ENCODE measurements around the gene PLD3.

PLD3 gene

DNA sequence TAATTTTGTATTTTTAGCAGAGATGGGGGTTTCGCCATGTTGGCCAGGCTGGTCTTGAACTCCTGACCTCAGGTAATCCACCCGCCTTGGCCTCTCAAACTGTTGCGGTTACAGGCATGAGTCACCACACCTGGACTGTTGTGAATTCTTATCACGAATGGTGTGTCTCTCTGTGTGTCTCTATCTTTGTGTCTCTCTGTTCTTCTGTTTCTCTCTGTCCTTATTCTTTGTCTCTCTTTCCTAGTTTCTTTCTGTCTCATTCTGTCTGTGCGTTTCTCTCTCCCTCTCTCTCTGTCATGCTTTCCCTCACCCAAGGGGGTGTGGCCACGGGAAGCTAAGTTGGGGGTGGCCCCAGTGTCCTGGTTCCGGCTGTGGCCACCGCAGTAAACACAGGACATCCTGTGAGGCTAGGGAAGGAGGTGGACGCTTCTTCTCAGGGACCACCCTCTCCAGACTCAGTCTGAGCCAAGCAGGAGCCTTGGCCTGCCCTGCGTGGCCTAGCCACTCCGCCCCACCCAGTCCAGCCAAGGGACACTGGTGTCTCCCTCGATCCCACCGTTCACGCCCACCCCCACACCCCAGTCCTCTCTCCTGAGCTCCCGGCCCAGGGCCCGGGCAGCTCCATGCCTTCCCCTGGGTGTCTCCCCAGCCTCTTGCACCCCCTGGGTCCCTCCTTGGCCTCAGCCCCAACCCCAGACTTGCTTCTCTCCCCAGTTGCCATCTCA lies 68.6 kb downstream of the PLD3 start:
- DNase-seq: no peak

DNA sequence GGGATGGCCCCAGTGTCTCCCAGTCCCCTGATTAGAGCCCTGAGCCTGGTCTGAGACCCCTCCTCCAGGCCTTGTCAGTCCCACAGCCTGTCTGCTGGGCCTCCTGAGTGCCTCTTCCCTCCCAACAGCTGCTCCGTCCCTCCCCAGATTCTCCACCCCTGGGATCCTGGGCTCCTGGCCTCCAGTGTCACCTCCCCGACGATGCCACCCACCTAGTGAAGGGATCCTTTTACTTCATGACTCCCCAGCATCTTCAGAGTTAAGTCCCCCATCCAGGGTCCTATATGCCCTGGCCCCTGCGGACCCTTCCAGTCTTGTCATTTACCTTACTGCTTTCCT lies 69.1 kb downstream of the PLD3 start:
- no peak for DNase-seq

DNA sequence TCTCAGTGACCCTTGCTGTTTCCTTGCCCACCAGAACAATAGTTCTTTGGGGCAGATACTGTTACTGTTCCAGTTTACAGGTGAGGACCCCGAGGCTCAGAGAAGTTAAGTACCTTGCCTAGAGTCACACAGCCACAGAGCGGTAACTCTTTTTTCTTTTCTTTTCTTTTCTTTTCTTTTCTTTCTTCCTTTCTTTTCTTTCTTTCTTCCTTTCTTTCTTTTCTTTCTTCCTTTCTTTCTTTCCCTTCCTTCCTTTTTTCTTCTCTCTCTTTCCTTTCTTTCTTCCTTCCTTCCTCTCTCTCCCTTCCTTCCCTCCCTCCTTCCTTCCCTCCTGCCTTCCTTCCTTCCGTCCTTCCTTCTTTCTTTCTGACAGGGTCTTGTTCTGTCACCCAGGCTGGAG lies 69.5 kb downstream of the PLD3 start:
- no peak for DNase-seq

DNA sequence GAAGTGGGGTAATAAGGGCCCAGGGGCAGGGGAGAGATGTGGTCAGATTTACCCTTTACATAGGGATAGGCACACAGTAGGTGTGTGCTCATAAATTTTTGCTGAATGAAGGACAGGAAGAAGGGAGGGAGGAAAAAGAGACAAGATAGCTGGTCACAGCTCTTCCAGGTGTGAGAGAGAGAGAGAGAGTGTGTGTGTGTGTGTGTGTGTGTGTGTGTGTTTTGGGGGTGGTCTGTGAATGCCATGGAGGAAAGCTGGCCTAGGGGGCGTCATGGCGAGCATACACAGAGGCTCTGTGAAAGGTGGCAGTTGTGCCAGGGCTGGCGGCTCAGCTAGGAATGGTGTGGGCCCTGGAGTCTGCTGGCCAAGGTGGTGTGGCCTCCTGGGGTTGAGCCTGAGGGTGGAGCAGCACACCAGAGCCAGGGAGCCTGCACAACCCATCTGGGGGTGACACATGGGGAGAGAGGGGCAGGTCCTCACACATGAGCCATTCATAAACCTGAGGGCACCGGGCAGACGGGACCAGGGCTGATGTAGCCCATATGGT lies 70.6 kb downstream of the PLD3 start:
- no peak for DNase-seq

DNA sequence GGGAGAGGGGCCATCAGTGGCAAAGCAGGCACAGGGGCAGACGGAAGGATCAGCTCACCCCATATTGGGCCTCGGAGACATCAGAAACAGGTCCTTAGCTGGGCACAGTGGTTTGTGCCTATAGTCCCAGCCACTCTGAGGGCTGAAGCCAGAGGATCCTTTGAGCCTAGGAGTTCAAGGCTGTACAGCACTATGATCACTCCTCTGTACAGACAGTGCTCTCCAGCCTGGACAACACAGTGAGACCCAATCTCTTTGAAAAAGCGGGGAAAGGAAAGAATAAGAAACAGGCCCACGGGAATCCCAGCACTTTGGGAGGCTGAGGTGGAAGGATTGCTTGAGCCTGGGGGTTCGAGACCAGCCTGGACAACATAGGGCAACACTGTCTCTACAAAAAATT lies 71.3 kb downstream of the PLD3 start:
- no peak for DNase-seq

DNA sequence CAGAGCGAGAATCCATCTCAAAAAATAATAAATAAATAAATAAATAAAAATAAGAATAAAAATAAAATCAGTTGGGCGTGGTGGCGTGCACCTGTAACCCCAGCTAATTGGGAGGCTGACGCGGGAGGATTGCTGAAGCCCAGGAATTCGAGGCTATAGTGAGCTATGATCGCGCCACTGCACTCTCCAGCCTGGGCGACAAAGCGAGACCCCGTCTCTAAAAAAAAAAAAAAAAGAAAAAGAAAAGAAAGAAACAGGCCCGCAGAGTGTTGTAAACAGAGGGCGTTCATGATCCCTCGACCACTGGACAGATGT lies 71.9 kb downstream of the PLD3 start:
- DNase-seq: no peak

DNA sequence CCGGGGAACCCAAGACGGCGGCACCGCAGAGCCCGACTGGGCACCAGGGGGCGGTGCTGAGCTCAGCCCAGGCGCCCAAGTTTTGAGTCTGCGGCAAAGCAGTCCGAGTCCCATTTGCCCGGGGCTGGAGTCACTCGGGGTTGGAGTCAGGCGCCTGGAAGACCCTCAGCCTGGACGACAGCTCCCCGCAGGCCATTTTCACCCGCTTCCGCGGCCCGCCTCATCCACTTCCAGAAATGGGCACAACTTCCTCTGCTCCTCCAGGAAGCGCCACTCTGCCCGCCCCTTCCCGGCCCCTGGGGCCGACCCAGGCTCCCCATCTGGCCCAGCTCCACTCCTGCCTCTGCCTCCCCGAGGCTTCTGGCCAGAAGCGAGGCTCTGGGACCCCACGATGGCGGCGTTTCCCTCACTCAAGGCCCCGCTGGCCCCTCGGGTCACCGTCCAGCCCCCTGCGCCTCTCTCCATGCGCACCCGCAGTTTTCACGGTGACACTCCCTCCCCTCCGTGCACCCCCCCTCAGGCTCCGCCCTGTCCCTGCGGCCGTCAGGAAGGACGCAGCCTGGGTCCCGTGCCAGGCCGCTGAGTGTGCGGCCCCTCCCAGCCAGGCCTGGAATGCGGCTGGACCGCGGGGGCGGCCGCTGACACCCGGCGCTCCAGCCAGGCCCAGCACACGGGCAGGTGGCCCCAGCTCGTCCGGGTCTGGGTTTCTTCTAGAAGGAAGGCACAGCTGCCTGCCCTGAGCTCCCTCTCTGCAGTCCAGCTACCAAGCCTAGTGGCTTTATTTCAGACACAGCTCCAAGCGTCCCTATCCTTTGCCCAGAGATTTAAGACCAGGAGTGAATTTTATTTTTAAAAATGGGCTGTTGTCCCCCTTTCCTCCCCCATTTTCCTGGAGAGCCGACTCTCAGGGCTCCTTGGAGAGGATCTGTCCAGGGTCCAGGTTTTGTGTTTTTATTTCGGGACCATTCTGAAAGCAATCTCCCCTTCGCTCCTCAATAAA lies 72.6 kb downstream of the PLD3 start:
- DNase-seq: no peak

DNA sequence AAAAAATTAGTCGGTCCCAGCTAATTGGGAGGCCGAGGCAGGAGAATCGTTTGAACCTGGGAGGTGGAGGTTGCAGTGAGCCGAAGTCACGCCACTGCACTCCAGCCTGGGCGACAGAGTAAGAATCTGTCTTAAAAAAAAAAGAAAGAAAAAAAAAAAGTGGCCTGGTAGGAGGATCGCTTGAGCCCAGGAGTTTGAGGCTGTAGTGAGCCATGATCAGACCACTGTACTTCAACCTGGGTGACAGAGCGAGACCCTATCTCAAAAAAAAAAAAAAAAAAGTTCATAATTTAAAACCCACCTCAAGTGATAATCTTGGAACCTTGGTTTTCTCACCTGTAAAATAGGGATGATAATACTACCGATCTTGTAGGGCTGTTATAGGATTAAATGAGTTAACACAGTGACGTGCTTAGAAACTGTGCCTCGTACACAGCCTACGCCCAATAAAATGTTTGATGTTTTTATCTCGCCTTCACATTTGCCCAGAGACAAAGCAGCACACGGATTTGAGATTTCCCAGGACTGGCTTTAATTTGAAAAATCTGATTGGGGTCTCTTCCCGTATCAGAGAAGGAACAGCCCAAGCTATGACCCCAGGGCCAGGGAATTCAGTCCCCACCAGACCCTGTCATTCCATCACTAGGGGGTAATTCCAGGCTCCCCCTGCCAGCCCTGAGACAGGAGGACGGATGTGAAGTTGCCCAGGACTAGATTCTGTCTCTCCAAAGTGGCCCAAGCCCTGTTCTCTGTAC lies 73.7 kb downstream of the PLD3 start:
- no peak for DNase-seq

DNA sequence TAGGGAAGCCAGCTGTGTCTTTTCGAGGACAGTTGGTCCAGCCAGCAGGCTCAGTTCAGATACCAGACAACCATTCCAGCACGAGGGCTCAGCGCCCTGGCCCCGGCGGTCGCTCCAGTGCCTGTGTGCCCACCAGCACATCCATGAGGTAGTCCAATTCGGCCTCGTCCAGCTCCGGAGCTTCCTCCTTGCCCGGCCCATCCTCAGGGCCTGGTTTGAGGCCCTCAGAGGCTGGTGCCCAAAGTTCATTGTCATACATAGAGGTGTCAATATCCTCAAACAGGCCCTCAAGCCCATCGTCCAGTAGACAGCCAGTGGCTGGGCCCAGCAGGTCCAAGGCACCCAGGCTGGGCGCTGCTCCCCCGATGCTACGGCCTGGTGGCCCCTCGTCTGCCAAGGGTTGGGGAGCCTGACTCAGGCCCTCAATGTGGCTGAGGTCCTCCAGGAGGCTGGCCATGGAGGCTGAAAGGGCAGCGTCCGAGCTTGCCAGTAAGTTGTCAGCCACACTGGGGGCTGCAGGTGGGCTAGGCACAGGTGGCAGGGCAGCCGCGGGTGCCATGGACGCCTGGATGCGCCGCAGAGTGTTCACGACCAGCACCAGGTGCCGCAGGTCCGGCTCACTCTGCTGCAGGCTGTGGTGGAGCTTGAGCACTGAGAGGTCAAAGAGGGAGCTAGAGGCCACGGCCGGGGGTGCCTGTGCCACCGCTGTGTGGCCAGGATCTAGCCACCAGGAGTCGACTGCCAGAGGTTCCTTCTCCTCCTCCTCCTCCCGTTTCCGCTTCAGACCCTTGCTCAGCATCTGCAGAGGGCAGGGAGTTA lies 74.5 kb downstream of the PLD3 start:
- DNase-seq: no peak

DNA sequence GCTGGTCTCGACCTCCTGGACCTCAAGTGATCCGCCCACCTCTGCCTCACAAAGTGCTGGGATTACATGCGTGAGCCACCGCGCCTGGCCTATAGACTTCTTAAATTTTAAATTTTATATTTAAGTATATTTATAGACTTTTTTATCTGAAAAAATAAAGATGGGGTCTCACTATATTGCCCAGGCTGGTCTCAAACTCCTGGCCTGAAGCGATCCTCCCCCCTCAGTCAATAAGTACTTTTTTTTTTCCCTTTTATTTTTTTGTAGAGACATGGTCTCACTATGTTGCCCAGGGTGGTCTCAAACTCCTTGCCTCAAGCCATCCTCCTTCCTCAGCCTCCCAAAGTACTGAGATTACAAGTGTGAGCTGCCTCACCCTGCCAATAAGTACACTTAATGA lies 75.4 kb downstream of the PLD3 start:
- DNase-seq: no peak

DNA sequence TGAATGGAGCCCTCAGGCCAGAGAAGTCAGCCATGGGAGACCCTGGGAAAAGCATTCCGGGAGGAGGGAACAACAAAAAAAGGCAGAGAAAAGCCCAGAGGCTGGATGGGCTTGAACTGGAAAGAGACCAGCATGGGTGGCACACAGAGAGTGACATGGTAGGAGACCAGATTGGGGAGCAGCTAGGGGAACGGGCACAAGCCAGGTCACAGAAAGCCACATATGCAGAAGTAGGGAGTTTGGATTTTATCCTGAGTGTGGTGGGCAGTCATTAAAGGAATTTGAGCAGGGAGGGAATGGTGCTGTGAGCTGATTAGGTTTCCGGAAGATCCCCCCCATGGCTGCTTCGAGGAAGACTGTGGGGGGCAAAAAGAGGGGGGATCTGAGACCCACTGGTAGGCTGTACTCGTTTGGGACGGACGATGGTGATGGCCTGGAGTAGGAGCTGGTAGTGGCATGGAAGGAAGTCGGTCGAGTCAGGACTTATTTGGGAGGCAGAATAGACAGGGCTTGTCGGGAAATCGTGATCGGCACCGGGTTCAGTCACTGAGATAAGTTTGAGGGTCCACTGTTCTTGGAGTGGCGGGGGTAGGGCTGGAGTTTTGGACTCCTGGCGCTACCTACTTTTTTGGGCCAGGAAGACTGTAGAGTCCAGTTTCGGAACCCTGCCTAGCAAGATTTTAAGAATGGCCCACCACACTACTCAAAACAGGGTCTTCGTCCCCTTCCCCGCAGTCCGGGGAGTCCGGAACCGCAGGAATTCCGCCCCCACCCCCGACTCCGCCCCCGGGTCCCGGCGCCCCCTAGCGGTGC lies 76.3 kb downstream of the PLD3 start:
- DNase-seq: no peak

DNA sequence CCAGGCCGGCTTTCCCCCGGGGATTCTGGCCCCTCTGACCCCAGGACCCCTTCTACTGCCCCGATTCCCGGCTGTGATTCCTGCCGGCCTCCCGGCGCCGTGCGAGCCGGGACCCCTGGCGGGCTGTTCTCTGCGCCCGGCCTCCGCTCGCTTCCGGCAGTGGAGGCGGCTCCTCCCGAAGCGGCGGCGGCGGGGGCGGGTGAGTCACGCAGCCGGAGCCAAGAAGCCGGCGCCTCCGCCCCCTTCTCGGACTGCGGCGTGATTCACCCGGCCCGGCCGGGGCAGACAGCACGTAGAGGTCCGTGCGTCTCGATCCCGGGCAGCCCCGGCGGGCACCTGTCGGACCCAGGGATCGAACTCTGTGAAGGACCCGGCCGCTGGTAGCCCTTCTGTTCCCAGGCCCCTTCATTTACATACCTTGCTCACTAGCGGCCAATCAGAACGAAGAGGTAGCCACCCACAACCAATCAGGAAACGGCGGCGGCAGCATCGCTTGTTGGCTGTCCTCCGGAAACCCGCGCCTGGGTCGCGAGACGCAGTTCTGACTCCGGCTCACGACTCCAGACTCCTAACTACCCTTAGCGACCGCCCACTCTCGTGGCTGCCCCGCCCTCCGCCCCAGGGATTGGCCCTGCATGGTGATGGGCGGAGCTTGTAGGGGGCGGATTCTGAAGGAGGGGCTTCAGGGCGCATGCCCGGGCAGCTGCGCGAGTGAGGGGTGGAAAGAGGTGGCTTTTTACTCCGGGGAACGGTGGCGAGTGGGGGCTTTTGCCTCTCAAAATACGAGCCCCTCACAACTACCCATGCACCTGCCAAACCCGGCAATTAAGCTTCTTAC lies 77.2 kb downstream of the PLD3 start, which contains the start of gene SERTAD1:
SERTAD1 (minus strand) TSS at position 543 of the 838 bp plus-strand sequence. CDS start 2,446 bp downstream, outside the sequence.
- DNase-seq: peak; percentile 88

All from SIG-M5 (cell line).